ENCODE results near the gene PCOLCE2. TPM values are rescaled to one million over a fixed set of nuclear protein-coding genes. Genes with fewer than 3 reads are reported as not detected.
A peak's percentile ranks its signal among the peaks of the same experiment; 100 is the strongest.

Gene PCOLCE2
- total and polyA plus RNA-seq, 4 donors = 73.0 to 181 (median 94.7) TPM

- intact Hi-C loops (cut with DNase I) = no loop called here
- Histone ChIP-seq H3K27ac (ENCODE audit: low read depth in 1 of 2, low read length in 2 of 2) (no peak overlapping the region), H3K4me1 (ENCODE audit: control insufficient read depth in 1 of 2, insufficient read depth in 2 of 2, low read length in 2 of 2) (no peaks in the 10 kb centered on the region), H3K9me3 (ENCODE audit: control insufficient read depth, low read length) (no peaks in the 10 kb centered on the region), H3K4me3 (ENCODE audit: low read length in 2 of 2) (no peak overlapping the region), H3K27me3 (ENCODE audit: control insufficient read depth in 1 of 2, insufficient read depth in 2 of 2, low read length in 1 of 2) (no peaks in the 10 kb centered on the region), H3K36me3 (ENCODE audit: control insufficient read depth in 1 of 2, insufficient read depth in 2 of 2, low read length in 1 of 2) (no peaks in the 10 kb centered on the region)
- 97 to 98% methylated on average over 3 of the region's 3 CpGs for WGBS, 2 donors
- DNase-seq (no peak), ATAC-seq (ENCODE audit: low FRiP score) (no peak)
Measured at GRCh38 chr3:142849148-142849547, 39.7 kb downstream of the PCOLCE2 start.

GRCh38 chr3:142846779-142847577, 41.9 kb downstream of the PCOLCE2 start:
- Histone ChIP-seq H3K4me1 (ENCODE audit: control insufficient read depth in 1 of 2, insufficient read depth in 2 of 2, low read length in 2 of 2) (no peaks in the 10 kb centered on the region), H3K36me3 (ENCODE audit: control insufficient read depth in 1 of 2, insufficient read depth in 2 of 2, low read length in 1 of 2) (no peaks in the 10 kb centered on the region), H3K4me3 (ENCODE audit: low read length in 2 of 2) (no peak overlapping the region), H3K9me3 (ENCODE audit: control insufficient read depth, low read length) (no peaks in the 10 kb centered on the region), H3K27me3 (ENCODE audit: control insufficient read depth in 1 of 2, insufficient read depth in 2 of 2, low read length in 1 of 2) (no peaks in the 10 kb centered on the region), H3K27ac (ENCODE audit: low read depth in 1 of 2, low read length in 2 of 2) (no peak overlapping the region)
- ATAC-seq (ENCODE audit: low FRiP score) (no peak), DNase-seq (no peak)
- intact Hi-C loops (cut with DNase I) = no loop called here
- WGBS, 2 donors = 13% methylated on average over 2 of the region's 2 CpGs

- Histone ChIP-seq H3K27ac (ENCODE audit: low read depth in 1 of 2, low read length in 2 of 2) (no peak overlapping the region), H3K4me1 (ENCODE audit: control insufficient read depth in 1 of 2, insufficient read depth in 2 of 2, low read length in 2 of 2) (no peaks in the 10 kb centered on the region), H3K9me3 (ENCODE audit: control insufficient read depth, low read length) (no peaks in the 10 kb centered on the region), H3K36me3 (ENCODE audit: control insufficient read depth in 1 of 2, insufficient read depth in 2 of 2, low read length in 1 of 2) (no peaks in the 10 kb centered on the region), H3K4me3 (ENCODE audit: low read length in 2 of 2) (no peak overlapping the region), H3K27me3 (ENCODE audit: control insufficient read depth in 1 of 2, insufficient read depth in 2 of 2, low read length in 1 of 2) (no peaks in the 10 kb centered on the region)
- ATAC-seq (ENCODE audit: low FRiP score) = no peak
- intact Hi-C loops (cut with DNase I) = no loop called here
- DNase-seq = no peak
- WGBS, 2 donors = 75 to 83% methylated on average over 4 of the region's 4 CpGs
Measured at GRCh38 chr3:142844339-142844977, 44.4 kb downstream of the PCOLCE2 start.

GRCh38 chr3:142839831-142840230, 49.1 kb downstream of the PCOLCE2 start:
- H3K9me3 ChIP-seq (ENCODE audit: control insufficient read depth, low read length) = no peaks in the 10 kb centered on the region
- no peak overlapping the region for H3K27ac ChIP-seq (ENCODE audit: low read depth in 1 of 2, low read length in 2 of 2)
- 91 to 92% methylated on average over 2 of the region's 2 CpGs for WGBS, 2 donors
- no peaks in the 10 kb centered on the region for H3K4me1 ChIP-seq (ENCODE audit: control insufficient read depth in 1 of 2, insufficient read depth in 2 of 2, low read length in 2 of 2)
- H3K36me3 ChIP-seq (ENCODE audit: control insufficient read depth in 1 of 2, insufficient read depth in 2 of 2, low read length in 1 of 2) = no peaks in the 10 kb centered on the region
- no peaks in the 10 kb centered on the region for H3K27me3 ChIP-seq (ENCODE audit: control insufficient read depth in 1 of 2, insufficient read depth in 2 of 2, low read length in 1 of 2)
- H3K4me3 ChIP-seq (ENCODE audit: low read length in 2 of 2) = no peak overlapping the region
- ATAC-seq (ENCODE audit: low FRiP score) (no peak), DNase-seq (no peak)
- intact Hi-C loops (cut with DNase I) = no loop called here

- 83 to 85% methylated on average over 1 of the region's 1 CpG for WGBS, 2 donors
- intact Hi-C loops (cut with DNase I) = no loop called here
- H3K4me1 ChIP-seq (ENCODE audit: control insufficient read depth in 1 of 2, insufficient read depth in 2 of 2, low read length in 2 of 2) = no peaks in the 10 kb centered on the region
- no peak overlapping the region for H3K27ac ChIP-seq (ENCODE audit: low read depth in 1 of 2, low read length in 2 of 2)
- no peaks in the 10 kb centered on the region for H3K36me3 ChIP-seq (ENCODE audit: control insufficient read depth in 1 of 2, insufficient read depth in 2 of 2, low read length in 1 of 2)
- DNase-seq (no peak), ATAC-seq (ENCODE audit: low FRiP score) (no peak)
- H3K4me3 ChIP-seq (ENCODE audit: low read length in 2 of 2) = no peak overlapping the region
- H3K9me3 ChIP-seq (ENCODE audit: control insufficient read depth, low read length) = no peaks in the 10 kb centered on the region
- no peaks in the 10 kb centered on the region for H3K27me3 ChIP-seq (ENCODE audit: control insufficient read depth in 1 of 2, insufficient read depth in 2 of 2, low read length in 1 of 2)
Measured at GRCh38 chr3:142837526-142837925, 51.4 kb downstream of the PCOLCE2 start.

- intact Hi-C loops (cut with DNase I) = loop anchor here (2.0 to 10.0 kb wide), 4 partner anchors 103 to 254 kb away; partner anchors contain the start of gene ATR (in 1 of the 2)
- no peak overlapping the region for H3K4me3 ChIP-seq (ENCODE audit: low read length in 2 of 2)
- H3K36me3 ChIP-seq (ENCODE audit: control insufficient read depth in 1 of 2, insufficient read depth in 2 of 2, low read length in 1 of 2) = no peaks in the 10 kb centered on the region
- no peaks in the 10 kb centered on the region for H3K4me1 ChIP-seq (ENCODE audit: control insufficient read depth in 1 of 2, insufficient read depth in 2 of 2, low read length in 2 of 2)
- H3K9me3 ChIP-seq (ENCODE audit: control insufficient read depth, low read length) = no peaks in the 10 kb centered on the region
- no peak overlapping the region for H3K27ac ChIP-seq (ENCODE audit: low read depth in 1 of 2, low read length in 2 of 2)
- 13 to 17% methylated on average over 9 of the region's 9 CpGs for WGBS, 2 donors
- ATAC-seq (ENCODE audit: low FRiP score) = peak; percentile 92
- no peaks in the 10 kb centered on the region for H3K27me3 ChIP-seq (ENCODE audit: control insufficient read depth in 1 of 2, insufficient read depth in 2 of 2, low read length in 1 of 2)
- peak; percentile 86 to 93 for DNase-seq
Measured at GRCh38 chr3:142828703-142829305, 60.1 kb downstream of the PCOLCE2 start.

- DNase-seq (no peak), ATAC-seq (ENCODE audit: low FRiP score) (no peak)
- H3K9me3 ChIP-seq (ENCODE audit: control insufficient read depth, low read length) = no peaks in the 10 kb centered on the region
- no peak overlapping the region for H3K4me3 ChIP-seq (ENCODE audit: low read length in 2 of 2)
- no peak overlapping the region for H3K27ac ChIP-seq (ENCODE audit: low read depth in 1 of 2, low read length in 2 of 2)
- intact Hi-C loops (cut with DNase I) = no loop called here
- peaks cover 0 to 3% of the 10 kb centered on the region in 2 donors for H3K36me3 ChIP-seq (ENCODE audit: control insufficient read depth in 1 of 2, insufficient read depth in 2 of 2, low read length in 1 of 2)
- no peaks in the 10 kb centered on the region for H3K4me1 ChIP-seq (ENCODE audit: control insufficient read depth in 1 of 2, insufficient read depth in 2 of 2, low read length in 2 of 2)
- H3K27me3 ChIP-seq (ENCODE audit: control insufficient read depth in 1 of 2, insufficient read depth in 2 of 2, low read length in 1 of 2) = no peaks in the 10 kb centered on the region
Measured at GRCh38 chr3:142819179-142819578, 69.7 kb downstream of the PCOLCE2 start.

- Histone ChIP-seq H3K9me3 (ENCODE audit: control insufficient read depth, low read length) (no peaks in the 10 kb centered on the region), H3K36me3 (ENCODE audit: control insufficient read depth in 1 of 2, insufficient read depth in 2 of 2, low read length in 1 of 2) (peaks cover 0 to 3% of the 10 kb centered on the region in 2 donors), H3K4me1 (ENCODE audit: control insufficient read depth in 1 of 2, insufficient read depth in 2 of 2, low read length in 2 of 2) (no peaks in the 10 kb centered on the region), H3K27ac (ENCODE audit: low read depth in 1 of 2, low read length in 2 of 2) (no peak overlapping the region), H3K27me3 (ENCODE audit: control insufficient read depth in 1 of 2, insufficient read depth in 2 of 2, low read length in 1 of 2) (no peaks in the 10 kb centered on the region), H3K4me3 (ENCODE audit: low read length in 2 of 2) (no peak overlapping the region)
- ATAC-seq (ENCODE audit: low FRiP score) = no peak
- 83 to 86% methylated on average over 9 of the region's 9 CpGs for WGBS, 2 donors
- DNase-seq = no peak
- intact Hi-C loops (cut with DNase I) = no loop called here
Measured at GRCh38 chr3:142818651-142819050, 70.2 kb downstream of the PCOLCE2 start.

Measured in aorta (tissue), 5 donors.